ENCODE data around the gene WDR72.
"Not testable (repeated sequence)": the region's sequence is repeated elsewhere in the genome, so short reads cannot be mapped to it uniquely, and the experiment has no call there.

WDR72 gene

GRCh38 chr15:53588773-53589172, 170.7 kb downstream of the WDR72 start:
- peak; percentile 83 for DNase-seq

GRCh38 chr15:53586799-53587198, 172.7 kb downstream of the WDR72 start:
- DNase-seq, result no peak

- no peak for DNase-seq
Measured at GRCh38 chr15:53581513-53581912, 177.9 kb downstream of the WDR72 start.

GRCh38 chr15:53580366-53580765, 179.1 kb downstream of the WDR72 start:
- no peak for DNase-seq

- DNase-seq, result no peak
Measured at GRCh38 chr15:53576841-53577240, 182.6 kb downstream of the WDR72 start.

- no peak for DNase-seq
Measured at GRCh38 chr15:53573091-53573490, 186.4 kb downstream of the WDR72 start.

GRCh38 chr15:53569751-53570480, 189.5 kb downstream of the WDR72 start:
- no peak for DNase-seq

- DNase-seq, result no peak
Measured at GRCh38 chr15:53566912-53567311, 192.6 kb downstream of the WDR72 start.

- DNase-seq, result no peak
Measured at GRCh38 chr15:53565721-53566120, 193.7 kb downstream of the WDR72 start.

GRCh38 chr15:53564647-53565046, 194.8 kb downstream of the WDR72 start:
- DNase-seq, result no peak

- DNase-seq, result no peak
Measured at GRCh38 chr15:53563627-53564026, 195.8 kb downstream of the WDR72 start.

- no peak for DNase-seq
Measured at GRCh38 chr15:53559364-53560277, 199.8 kb downstream of the WDR72 start.

- no peak for DNase-seq
Measured at GRCh38 chr15:53558384-53558783, 201.1 kb downstream of the WDR72 start.

- no peak for DNase-seq
Measured at GRCh38 chr15:53555226-53555625, 204.2 kb downstream of the WDR72 start.

- no peak for DNase-seq
Measured at GRCh38 chr15:53549697-53550305, 209.7 kb downstream of the WDR72 start.

- no peak for DNase-seq
Measured at GRCh38 chr15:53548236-53548635, 211.2 kb downstream of the WDR72 start.

GRCh38 chr15:53540626-53541300, 218.7 kb downstream of the WDR72 start:
- DNase-seq, result not testable (repeated sequence)

- DNase-seq, result no peak
Measured at GRCh38 chr15:53539878-53540277, 219.6 kb downstream of the WDR72 start.

GRCh38 chr15:53536479-53537120, 222.9 kb downstream of the WDR72 start:
- DNase-seq, result no peak

GRCh38 chr15:53535886-53536285, 223.6 kb downstream of the WDR72 start:
- DNase-seq, result no peak

- no peak for DNase-seq
Measured at GRCh38 chr15:53534105-53534839, 225.2 kb downstream of the WDR72 start.

GRCh38 chr15:53530761-53531160, 228.7 kb downstream of the WDR72 start:
- DNase-seq, result no peak

Data from fibroblast of skin of right quadriceps (primary cell).